Measurements from ENCODE around the gene MIEF1.

The MIEF1 gene

DNA sequence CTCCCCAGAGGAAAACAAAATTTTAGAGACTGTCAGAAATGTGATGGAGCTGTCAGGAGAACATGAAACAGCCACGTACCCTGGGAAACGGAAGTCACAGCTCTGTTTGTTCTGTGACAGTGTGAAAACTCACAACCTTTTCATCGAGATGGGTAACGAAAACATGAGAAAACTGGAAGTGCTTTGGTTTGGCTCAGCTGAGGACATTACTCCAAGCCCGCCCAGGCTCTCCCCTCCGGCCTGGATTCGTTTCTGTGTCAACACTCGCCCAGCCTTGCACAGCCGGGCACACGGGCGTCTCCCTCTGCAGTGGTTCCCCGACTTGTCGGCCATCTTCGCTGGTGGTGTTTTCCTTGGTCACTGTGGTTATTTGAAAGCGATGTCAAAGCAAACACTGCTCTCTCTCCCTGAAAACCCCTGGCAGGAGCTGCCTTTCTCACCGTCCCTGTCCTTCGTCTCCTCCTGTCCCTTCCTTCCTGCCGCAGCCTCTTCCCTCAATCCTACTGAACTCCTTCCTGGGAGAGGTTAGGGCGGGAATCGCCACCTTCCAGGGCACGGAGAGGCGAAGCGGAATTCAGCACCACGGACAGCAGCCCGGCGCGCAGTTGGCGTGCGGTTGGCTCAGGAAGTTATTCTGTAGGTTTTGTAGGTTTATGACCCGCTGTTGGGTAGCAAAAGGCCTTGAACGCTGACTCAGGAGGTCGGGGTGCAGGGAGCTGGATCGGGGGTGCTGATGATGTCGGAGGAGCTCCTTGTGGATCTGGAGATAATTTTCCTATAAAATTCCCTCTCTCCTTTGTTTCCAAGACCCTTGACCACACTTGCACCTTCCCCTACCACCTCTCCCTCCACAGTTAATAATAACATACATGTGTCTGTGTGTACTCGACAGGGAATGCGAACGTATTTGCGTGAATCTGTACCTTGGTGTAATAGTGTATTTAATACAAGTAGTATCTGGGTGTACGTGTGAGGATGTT is 43.6 kb downstream of the MIEF1 start:
- Mint-ChIP-seq H3K4me3 (no peak overlapping the region), H3K27me3 (peaks cover 65% of the 10 kb centered on the region), H3K27ac (no peak overlapping the region)

DNA sequence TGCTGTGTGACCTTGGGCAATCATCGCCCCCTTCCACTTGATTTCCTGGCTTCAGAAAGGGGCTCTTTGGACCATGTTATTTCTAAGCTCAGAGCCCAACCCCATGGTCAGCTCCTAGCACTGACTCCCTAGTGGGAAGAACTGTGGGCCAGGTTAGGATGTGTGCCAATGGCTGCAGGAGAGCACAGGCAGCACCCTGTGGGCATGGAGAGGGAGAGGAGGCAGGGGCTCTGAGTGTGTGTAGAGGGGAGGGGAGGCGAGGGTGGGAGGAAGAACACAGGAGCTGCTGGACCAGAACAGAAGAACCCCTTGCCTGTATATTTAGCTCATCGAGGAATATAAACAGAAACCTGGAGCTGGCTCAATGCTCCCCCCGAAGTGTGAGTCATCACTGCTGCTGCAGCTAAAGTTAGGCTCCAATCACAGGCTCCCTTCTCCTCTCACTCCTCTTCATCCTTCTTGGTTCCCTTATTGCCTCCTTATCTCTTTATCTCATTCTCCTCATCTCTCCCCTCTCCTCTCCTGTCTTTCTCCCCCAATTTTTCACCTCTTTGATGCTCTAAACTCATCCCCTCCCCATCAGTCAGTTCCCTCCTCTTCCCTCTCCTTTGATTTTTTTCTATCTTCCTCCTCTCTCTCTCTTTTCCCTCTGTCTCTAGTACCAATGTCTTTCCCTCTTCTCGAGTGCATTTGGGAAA is 44.9 kb downstream of the MIEF1 start:
- Mint-ChIP-seq H3K4me1 (ENCODE audit: low read depth) (peaks cover 5% of the 10 kb centered on the region), H3K27me3 (peaks cover 72% of the 10 kb centered on the region), H3K9me3 (no peaks in the 10 kb centered on the region), H3K27ac (no peak overlapping the region), H3K4me3 (no peak overlapping the region), H3K36me3 (ENCODE audit: low read depth) (no peaks in the 10 kb centered on the region)
- intact Hi-C loops (cut with micrococcal nuclease) = no loop called here

More for the DNA sequence above, 43.6 kb downstream of the MIEF1 start:
- no peaks in the 10 kb centered on the region for H3K9me3 Mint-ChIP-seq
- intact Hi-C loops (cut with micrococcal nuclease) = no loop called here
- no peaks in the 10 kb centered on the region for H3K36me3 Mint-ChIP-seq (ENCODE audit: low read depth)
- peaks cover 5% of the 10 kb centered on the region for H3K4me1 Mint-ChIP-seq (ENCODE audit: low read depth)

DNA sequence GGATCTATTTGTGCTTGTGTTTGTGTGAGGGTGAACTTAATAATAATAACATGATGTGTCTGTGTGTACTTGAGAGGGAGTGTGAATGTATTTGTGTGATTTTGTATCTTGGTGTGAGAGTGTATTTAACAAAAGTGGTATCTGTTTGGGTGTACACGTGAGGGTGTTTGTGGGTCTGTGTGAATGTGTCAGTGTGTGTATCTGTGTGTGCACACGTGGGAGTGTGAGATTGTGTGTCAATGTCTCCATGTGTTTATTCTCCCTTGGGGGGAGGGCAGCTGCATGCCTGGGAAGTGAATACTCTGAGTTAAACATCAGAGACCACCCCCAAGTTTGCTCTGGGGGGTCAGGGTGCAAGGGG is 45.5 kb downstream of the MIEF1 start:
- no peak overlapping the region for H3K4me3 Mint-ChIP-seq
- no peak overlapping the region for H3K27ac Mint-ChIP-seq
- peaks cover 5% of the 10 kb centered on the region for H3K4me1 Mint-ChIP-seq (ENCODE audit: low read depth)
- H3K36me3 Mint-ChIP-seq (ENCODE audit: low read depth) = no peaks in the 10 kb centered on the region
- peaks cover 71% of the 10 kb centered on the region for H3K27me3 Mint-ChIP-seq
- intact Hi-C loops (cut with micrococcal nuclease) = no loop called here
- no peaks in the 10 kb centered on the region for H3K9me3 Mint-ChIP-seq

DNA sequence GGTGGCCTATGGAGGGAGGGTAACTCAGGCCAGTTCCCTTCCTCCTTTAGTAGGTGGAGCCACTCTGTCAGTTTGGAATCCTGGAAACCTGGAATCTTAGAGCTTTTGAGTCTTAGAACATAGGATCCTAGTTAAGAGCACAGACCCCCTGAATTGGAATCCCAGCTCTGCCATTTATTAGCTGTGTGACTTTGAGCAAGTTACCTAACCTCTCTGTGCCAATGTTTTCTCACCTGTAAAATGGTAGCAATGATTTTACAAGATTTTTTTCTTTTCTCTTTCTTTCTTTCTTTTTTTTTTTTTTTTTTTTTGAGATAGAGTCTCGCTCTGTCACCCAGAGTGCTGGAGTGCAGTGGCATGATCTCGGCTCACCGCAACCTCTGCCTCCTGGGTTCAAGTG is 51.3 kb downstream of the MIEF1 start:
- Mint-ChIP-seq H3K4me3 (no peak overlapping the region), H3K4me1 (ENCODE audit: low read depth) (no peaks in the 10 kb centered on the region), H3K27ac (no peak overlapping the region), H3K27me3 (peaks cover 67% of the 10 kb centered on the region), H3K9me3 (no peaks in the 10 kb centered on the region), H3K36me3 (ENCODE audit: low read depth) (no peaks in the 10 kb centered on the region)
- intact Hi-C loops (cut with micrococcal nuclease) = no loop called here

DNA sequence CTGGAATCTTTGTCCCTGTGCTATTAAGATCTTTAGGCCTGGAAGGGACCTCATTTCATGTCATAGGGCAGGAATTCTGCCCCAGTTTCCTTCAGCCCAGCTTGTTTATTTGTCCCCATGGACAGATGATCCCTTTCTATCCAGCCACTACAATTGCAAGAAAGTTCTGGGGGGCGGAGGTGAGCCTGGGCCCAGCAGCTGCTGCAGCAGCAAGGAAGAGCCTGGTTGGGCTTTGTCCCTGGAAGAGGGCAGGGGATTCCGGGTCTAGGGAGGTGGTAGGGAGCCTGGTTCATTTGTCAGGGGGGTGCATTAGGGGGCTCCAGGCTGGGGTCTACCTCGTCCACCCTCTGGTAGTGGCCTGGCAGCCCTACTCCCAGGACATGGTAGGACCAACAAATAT is 52.1 kb downstream of the MIEF1 start:
- H3K4me1 Mint-ChIP-seq (ENCODE audit: low read depth) = no peaks in the 10 kb centered on the region
- intact Hi-C loops (cut with micrococcal nuclease) = no loop called here
- H3K36me3 Mint-ChIP-seq (ENCODE audit: low read depth) = no peaks in the 10 kb centered on the region
- H3K9me3 Mint-ChIP-seq = no peaks in the 10 kb centered on the region
- no peak overlapping the region for H3K27ac Mint-ChIP-seq
- H3K27me3 Mint-ChIP-seq = peaks cover 72% of the 10 kb centered on the region
- no peak overlapping the region for H3K4me3 Mint-ChIP-seq

DNA sequence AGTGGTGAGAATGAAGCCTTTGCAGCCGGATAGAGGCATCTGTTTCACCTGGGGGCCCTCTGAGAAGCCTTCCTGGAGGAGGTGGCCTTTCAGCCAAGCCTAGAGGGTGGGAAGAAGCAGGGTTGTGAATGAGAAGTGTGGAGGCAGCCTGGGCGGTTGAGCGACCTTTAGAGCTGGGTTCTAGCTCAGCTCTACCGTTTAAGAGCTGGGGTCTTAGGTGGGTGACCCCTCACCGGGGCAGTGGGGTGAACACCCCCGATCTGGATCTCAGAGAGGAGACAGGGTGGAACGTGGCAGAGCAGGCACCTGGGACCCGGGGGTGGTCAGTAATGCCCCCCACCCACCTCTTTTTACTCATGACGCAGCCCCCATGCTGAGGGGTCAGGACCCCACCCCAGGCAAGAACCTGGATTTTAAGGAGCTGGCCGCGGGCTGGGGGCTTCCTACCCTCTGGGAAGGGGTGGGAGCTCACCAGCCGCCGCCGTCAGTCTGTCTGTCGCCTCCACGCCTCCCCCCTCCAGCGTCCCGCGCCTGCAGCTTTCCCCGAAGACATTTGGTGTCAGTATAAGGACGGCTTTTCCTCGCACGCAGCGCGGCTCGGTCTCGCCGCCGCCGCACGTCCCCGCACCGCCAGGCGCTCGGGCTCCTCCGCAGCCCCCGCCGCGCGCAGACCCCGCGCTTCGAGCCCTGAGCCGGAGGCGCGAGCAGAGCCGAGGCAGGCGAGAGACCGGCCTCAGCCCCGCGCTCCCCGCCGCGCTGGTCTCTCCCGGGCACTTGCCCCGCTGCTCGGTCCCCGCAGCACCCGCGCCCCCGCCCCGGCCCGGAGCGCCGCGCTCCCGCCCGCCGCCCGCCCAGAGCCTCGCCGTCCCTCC is 55.1 kb downstream of the MIEF1 start:
- no peaks in the 10 kb centered on the region for H3K9me3 Mint-ChIP-seq
- H3K4me3 Mint-ChIP-seq = no peak overlapping the region
- no peaks in the 10 kb centered on the region for H3K36me3 Mint-ChIP-seq (ENCODE audit: low read depth)
- H3K27me3 Mint-ChIP-seq = peaks cover 80% of the 10 kb centered on the region
- H3K4me1 Mint-ChIP-seq (ENCODE audit: low read depth) = no peaks in the 10 kb centered on the region
- no peak overlapping the region for H3K27ac Mint-ChIP-seq
- intact Hi-C loops (cut with micrococcal nuclease) = no loop called here

DNA sequence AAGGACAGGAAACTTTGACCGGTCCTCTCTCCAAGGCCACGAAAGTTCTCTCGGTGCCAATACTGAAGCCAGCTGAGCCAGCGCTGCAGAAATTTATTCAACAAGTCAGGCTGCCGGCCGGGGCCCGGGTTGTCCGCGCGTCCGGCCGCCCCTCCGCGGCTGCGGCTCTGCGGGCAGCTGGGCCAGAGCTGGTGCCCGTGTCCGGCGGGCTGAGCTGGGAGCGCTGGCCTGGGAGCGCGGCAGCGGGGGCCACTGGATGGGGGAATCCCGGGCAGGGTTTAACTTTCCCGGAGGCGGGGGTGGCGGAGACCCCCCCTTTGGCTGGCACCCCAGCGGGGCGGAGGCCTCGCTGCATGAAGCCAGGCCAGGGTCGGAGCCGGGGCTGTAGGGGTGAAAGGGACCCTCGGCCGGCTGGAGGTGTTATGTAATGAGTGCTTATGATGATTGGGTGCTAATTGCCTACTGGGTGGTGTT is 56.2 kb downstream of the MIEF1 start:
- Mint-ChIP-seq H3K36me3 (ENCODE audit: low read depth) (no peaks in the 10 kb centered on the region), H3K27me3 (peaks cover 71% of the 10 kb centered on the region), H3K27ac (no peak overlapping the region), H3K9me3 (no peaks in the 10 kb centered on the region), H3K4me3 (no peak overlapping the region), H3K4me1 (ENCODE audit: low read depth) (no peaks in the 10 kb centered on the region)
- intact Hi-C loops (cut with micrococcal nuclease) = no loop called here

DNA sequence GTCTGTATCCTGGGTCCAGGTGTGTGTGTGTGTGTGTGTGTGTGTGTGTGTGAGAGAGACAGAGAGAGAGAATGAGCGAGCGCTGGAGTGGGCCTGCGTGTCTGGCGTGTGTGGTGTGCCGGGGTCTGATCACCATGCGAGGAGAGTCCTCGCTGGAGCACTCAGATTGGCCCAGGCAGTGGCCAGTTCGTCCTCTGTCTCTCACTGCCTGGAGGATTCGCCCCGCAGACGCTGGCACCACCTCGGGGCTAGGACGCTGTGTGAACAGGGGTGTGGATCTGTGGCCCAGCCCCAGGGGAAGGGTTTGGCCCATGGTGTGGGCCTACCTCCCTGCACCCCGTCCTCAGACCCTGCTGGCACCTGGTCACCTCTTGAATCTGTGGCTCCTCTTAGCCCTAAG is 56.9 kb downstream of the MIEF1 start:
- H3K27ac Mint-ChIP-seq = no peak overlapping the region
- no peaks in the 10 kb centered on the region for H3K36me3 Mint-ChIP-seq (ENCODE audit: low read depth)
- intact Hi-C loops (cut with micrococcal nuclease) = no loop called here
- H3K4me1 Mint-ChIP-seq (ENCODE audit: low read depth) = no peaks in the 10 kb centered on the region
- H3K27me3 Mint-ChIP-seq = peaks cover 67% of the 10 kb centered on the region
- H3K4me3 Mint-ChIP-seq = no peak overlapping the region
- no peaks in the 10 kb centered on the region for H3K9me3 Mint-ChIP-seq

DNA sequence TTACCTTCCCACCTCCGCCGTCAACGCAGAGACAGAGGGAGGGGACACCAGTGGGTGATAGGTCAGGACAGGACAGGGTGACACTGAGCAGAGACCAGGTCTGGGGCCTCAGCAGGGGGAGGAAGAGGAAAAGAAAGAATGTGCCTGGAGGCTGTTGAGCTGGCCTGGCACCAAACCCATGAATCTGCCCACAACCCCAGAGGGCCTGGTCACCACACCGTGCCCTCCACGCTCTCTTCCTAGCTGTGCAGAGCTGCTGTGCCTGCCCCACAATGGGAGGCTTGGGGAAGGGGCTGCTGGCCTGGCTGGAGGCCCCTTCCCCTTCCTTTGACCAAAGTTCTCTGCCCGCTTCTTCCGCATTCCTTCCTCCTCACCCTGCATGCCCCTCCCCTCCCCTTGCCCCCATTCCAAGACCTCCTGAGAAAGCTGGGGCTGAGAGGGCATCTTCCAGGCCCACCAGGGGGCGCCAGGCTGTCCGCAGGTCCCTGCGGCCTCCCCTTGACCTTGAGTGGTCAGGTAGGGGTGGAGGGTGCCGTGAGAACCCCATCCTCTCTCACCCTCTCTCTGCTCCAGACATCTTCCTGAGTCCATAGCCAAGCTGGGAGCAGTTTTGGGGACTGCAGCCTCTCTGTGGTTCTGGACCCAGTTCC is 57.5 kb downstream of the MIEF1 start:
- H3K27me3 Mint-ChIP-seq = peaks cover 61% of the 10 kb centered on the region
- H3K4me1 Mint-ChIP-seq (ENCODE audit: low read depth) = no peaks in the 10 kb centered on the region
- no peak overlapping the region for H3K4me3 Mint-ChIP-seq
- no peaks in the 10 kb centered on the region for H3K9me3 Mint-ChIP-seq
- intact Hi-C loops (cut with micrococcal nuclease) = no loop called here
- no peaks in the 10 kb centered on the region for H3K36me3 Mint-ChIP-seq (ENCODE audit: low read depth)
- no peak overlapping the region for H3K27ac Mint-ChIP-seq

DNA sequence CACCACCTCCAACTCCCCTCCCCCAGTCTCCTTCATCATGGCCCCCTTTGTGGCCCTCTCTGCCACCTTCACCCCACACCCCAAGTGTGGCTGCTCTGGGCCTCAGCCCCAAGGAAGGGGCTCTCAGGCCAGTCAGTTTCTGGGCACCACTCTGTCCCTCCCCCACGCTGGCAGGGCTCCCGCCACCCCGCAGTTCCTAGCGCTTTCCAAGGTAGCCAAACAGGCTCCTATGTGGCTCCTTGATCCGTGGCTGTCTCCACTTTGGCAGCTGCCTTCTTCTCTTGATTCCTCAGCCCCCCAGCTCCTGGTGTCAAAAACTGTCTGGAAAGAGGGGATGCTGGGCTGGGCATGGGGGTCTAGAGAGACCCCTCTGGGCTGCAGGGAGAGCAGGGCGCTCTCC is 58.0 kb downstream of the MIEF1 start:
- Mint-ChIP-seq H3K36me3 (ENCODE audit: low read depth) (no peaks in the 10 kb centered on the region), H3K4me3 (no peak overlapping the region), H3K27ac (no peak overlapping the region), H3K9me3 (peaks cover 1% of the 10 kb centered on the region), H3K4me1 (ENCODE audit: low read depth) (no peaks in the 10 kb centered on the region), H3K27me3 (peaks cover 57% of the 10 kb centered on the region)
- intact Hi-C loops (cut with micrococcal nuclease) = no loop called here

DNA sequence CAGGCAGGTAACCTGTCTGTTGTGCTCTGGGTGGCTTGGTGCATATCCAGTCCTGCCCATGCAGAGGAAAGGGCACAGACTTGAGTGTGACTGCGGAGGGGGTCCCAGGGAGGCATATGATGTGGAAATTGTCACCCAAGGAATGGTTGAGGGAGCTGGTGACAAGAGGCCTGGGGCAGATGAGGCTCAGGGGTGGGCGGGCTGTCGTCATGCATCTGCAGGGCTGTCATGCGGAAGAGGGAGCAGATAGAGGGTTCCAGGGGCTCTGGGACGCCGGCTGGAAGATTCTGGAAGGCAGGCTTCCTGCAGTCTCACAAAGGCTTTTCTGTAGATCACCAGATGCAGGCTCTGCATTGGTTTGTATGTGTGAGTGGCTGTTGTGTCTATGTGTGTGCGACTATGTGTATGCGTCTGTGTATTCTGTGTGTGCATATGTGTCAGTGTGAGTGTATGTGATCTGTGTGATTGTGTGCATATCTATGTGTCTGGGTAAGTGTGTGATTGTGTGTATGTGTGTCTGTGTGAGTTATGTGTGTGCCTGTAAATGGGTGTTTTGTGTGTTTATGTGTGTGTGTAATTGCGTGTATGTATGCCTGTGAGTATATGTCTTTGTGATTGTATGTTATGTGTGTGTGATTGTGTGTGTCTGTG is 60.9 kb downstream of the MIEF1 start:
- H3K27me3 Mint-ChIP-seq = peaks cover 44% of the 10 kb centered on the region
- peaks cover 12% of the 10 kb centered on the region for H3K9me3 Mint-ChIP-seq
- H3K4me1 Mint-ChIP-seq (ENCODE audit: low read depth) = no peaks in the 10 kb centered on the region
- H3K36me3 Mint-ChIP-seq (ENCODE audit: low read depth) = no peaks in the 10 kb centered on the region
- no peak overlapping the region for H3K4me3 Mint-ChIP-seq
- intact Hi-C loops (cut with micrococcal nuclease) = no loop called here
- no peak overlapping the region for H3K27ac Mint-ChIP-seq

DNA sequence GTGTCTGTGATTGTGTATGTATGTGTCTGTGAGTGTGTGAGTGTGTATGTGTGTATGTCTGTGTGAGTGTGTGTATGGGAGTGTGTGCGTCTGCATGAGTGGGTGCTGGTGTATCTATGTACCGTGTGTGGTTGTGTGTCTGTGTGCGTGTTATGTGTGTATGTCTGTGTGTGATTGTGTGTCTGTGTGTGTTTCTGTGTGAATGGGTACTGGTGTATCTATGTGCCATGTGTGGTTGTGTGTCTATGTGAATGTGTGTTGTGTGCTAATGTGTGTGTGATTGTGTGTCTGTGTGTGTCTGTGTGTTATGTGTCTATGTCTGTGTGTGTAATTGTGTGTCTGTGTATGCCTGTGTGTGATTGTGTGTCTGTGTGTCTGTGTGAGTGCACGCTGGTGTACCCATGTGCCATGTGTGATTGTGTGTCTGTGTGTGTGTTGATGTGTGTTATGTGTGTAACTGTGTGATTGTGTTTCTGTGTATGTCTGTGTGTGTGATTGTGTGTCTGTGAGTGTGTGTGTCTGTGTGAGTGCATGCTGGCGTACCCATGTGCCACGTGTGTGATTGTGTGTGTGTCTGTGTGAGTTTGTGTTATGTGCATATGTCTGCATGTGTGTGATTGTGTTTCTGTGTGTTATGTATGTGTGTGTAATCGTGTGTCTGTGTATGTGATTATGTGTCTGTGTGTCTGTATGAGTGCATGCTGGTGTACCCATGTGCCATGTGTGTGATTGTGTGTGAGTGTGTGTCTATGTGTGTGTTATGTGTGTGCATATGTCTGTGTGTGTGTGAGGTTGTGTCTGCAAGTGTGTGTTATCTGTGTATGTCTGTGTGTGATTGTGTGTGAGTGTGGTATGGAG is 61.7 kb downstream of the MIEF1 start:
- Mint-ChIP-seq H3K27me3 (peaks cover 37% of the 10 kb centered on the region), H3K4me1 (ENCODE audit: low read depth) (no peaks in the 10 kb centered on the region), H3K36me3 (ENCODE audit: low read depth) (no peaks in the 10 kb centered on the region), H3K27ac (no peak overlapping the region), H3K9me3 (peaks cover 12% of the 10 kb centered on the region), H3K4me3 (no peak overlapping the region)
- intact Hi-C loops (cut with micrococcal nuclease) = no loop called here
